Stimulated activated CD4-positive, alpha-beta T cell treated with anti-CD3 and anti-CD28 coated beads, Interleukin-15, amount 100 ng/mL, for 1 hour (primary cell): Measurements from ENCODE around the gene OLFM1.
"Not testable (repeated sequence)": the region's sequence is repeated elsewhere in the genome, so short reads cannot be mapped to it uniquely, and the experiment has no call there.

Experiments
- DNase-seq, 2 donors: peaks; one replicate each; pipeline ENCODE4 v3.0.0-alpha.2; 2020; ENCODE audit warnings: low read depth in 1 of 2, low spot score in 1 of 2

Gene OLFM1

GRCh38 chr9:135150981-135151380 lies 63.5 kb downstream of the OLFM1 start:
- DNase-seq, result no peak

GRCh38 chr9:135151757-135152613 lies 64.5 kb downstream of the OLFM1 start:
- no peak for DNase-seq

- no peak for DNase-seq
Measured at GRCh38 chr9:135152614-135153334, 65.3 kb downstream of the OLFM1 start.

- DNase-seq, result no peak
Measured at GRCh38 chr9:135154050-135154615, 66.7 kb downstream of the OLFM1 start.

GRCh38 chr9:135155396-135155795 lies 67.9 kb downstream of the OLFM1 start:
- DNase-seq, result no peak

- DNase-seq, result no peak
Measured at GRCh38 chr9:135156525-135157510, 69.3 kb downstream of the OLFM1 start.

GRCh38 chr9:135157856-135158563 lies 70.5 kb downstream of the OLFM1 start:
- DNase-seq, result no peak

- DNase-seq, result no peak
Measured at GRCh38 chr9:135158564-135158937, 71.1 kb downstream of the OLFM1 start.

GRCh38 chr9:135159801-135160200 lies 72.3 kb downstream of the OLFM1 start:
- no peak for DNase-seq

- DNase-seq, result no peak
Measured at GRCh38 chr9:135160862-135161261, 73.4 kb downstream of the OLFM1 start.

GRCh38 chr9:135162599-135162998 lies 75.1 kb downstream of the OLFM1 start:
- DNase-seq, result not testable (repeated sequence)

GRCh38 chr9:135163023-135163780 lies 75.7 kb downstream of the OLFM1 start:
- no peak for DNase-seq

- no peak for DNase-seq
Measured at GRCh38 chr9:135164036-135164435, 76.6 kb downstream of the OLFM1 start.

GRCh38 chr9:135165003-135165711 lies 77.7 kb downstream of the OLFM1 start:
- no peak for DNase-seq

- no peak for DNase-seq
Measured at GRCh38 chr9:135165756-135166519, 78.5 kb downstream of the OLFM1 start.

- no peak for DNase-seq
Measured at GRCh38 chr9:135166565-135166964, 79.1 kb downstream of the OLFM1 start.

GRCh38 chr9:135167356-135167755 lies 79.9 kb downstream of the OLFM1 start:
- DNase-seq, result no peak
